NCI-H2196 (cell line): ENCODE measurements around the gene MAPT.
"Not testable (repeated sequence)": the region's sequence is repeated elsewhere in the genome, so short reads cannot be mapped to it uniquely, and the experiment has no call there.

Source experiments
- DNase-seq: peaks from one replicate; lab custom pipeline; 2025; ENCODE audit not compliant: unreplicated experiment; lab: John Stamatoyannopoulos, UW

The MAPT gene

DNA sequence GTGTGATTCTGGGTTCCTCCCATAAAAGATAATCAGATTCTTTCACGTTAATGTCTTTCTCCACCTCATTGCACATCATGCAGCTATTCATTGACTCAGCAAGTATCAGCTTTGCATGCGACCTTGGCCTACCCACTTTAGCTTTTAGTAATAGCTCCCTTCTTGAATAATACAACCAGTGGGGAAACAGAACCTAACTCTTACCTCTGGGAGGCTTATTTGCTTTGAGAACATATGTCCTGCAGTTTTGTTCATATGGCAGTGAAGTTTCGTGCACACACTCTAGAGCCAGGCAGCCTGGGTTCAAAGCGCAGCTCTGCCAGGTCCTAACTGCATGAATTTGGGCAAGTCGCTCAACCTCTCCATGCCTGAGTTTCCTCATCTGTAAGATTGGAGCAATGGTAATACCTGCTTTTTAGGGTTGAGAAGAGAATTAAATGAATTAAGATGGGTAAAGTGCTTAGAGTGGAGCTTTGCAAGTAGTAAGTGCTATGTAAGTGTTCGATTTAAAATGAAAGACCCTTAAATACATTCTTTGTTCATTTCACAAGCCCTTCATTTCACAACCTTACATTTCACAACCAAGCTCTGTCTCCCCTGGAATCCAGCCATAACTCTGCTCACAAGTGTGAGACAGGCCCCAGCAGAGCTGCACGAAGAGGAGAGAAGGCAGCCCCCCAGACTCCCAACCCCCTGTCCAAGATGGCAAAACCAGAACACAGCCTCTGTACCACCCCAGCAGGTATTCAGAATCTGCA, 29.3 kb downstream of the MAPT start:
- DNase-seq, result no peak

DNA sequence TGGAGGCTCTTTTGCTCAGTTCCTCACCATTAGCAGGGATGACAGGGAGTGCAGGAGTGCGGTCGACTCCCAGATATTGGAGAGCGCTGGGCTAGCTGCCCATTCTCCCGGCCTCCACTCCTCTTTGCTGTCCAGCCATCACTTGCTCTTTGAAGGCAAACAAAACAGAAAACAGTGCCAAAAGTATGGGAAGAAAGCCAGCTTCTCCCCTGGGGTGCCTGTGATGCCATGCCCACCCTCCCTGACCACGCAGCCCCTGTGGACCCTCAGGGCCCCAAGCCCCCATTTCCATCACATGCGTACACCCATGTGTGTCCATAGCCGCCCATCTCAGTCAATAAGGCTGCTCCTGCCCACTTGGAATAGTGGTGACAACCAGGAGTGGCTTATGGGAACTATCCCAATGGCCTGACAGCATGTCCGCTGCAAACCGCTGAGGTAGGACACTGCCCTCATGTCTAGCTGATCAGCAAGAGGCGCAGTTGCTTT, 30.0 kb downstream of the MAPT start:
- peak; percentile 29 for DNase-seq

DNA sequence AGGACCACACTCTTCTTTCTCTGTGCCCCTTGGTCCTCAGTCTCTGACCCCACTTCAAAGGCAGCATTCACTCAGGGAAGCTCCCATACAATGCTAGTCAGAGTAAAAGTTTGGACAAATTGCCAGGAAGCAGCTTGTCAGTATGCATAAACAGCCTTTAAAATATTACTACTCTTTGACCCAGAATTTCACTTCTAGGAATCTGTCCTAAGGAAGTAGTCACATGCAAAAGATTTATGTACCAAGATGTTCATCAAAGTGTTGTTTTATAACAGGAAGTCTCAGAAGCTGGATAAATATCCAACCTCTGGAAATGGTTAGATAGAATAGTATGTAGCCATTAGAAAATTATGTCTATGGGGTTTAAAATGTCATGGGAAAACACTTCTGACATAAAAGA, 31.0 kb downstream of the MAPT start:
- no peak for DNase-seq

DNA sequence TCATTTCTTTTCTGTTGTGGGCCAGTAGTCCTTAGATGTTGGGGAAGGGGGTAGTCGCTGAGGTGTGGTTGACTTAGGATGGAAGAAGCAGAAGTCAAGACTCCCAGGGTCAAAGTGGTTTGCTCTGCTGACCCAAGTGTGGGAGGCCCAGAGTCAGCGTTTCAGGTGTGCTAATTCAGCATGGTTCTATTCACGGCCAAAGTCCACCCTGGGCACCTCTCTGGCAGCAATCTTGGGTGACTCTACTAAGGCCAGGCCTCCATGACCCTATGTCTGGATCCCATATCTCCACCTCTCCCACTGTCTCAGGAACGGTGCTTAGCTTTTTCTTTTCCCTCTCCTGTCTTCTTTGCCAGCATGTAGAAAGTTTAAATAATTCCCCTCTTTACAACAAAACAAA, 32.9 kb downstream of the MAPT start:
- DNase-seq, result no peak

DNA sequence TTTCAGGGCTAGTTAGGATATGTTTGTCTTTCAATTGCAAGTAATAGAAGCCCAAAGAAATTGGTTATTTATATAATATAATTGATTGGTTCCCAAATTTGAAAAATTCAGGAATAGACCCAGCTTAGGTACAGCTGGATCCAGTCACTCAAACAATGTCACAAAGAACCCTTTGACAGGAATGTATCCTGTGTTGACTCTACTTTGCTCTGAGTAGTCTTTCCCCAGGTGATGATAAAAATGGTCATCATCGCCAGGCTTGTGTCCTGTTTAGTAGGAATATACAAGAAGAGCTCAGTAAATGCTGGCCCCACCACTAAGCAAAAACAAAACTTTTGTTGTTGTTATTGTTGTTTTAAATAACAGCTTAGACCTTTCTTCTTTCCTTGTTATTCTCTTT, 35.0 kb downstream of the MAPT start:
- DNase-seq, result no peak

DNA sequence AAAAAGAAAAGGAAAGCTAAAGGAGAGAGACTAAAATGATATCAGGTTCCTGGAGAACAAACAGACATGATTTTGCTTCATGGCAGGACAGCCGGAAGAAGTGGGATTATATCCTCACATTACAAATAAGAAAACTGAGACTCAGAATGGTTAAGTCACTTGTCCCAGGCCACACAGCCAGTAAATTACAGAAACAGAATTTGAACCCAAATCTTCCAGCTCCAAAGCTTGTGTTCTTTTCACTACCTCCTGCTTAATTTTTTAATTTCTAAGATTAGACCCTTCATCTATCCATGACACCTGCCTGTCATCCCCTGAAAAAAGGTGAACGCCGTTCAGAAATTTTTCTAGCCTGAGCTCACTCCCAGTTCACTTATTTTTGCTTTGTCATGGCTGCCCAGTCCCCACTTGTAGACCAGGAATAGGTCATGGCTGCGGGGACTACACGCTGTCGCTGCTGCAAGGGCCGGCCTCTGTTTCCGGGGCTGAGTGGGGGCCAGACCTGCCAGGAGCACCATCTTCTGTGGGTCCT, 36.1 kb downstream of the MAPT start:
- no peak for DNase-seq

DNA sequence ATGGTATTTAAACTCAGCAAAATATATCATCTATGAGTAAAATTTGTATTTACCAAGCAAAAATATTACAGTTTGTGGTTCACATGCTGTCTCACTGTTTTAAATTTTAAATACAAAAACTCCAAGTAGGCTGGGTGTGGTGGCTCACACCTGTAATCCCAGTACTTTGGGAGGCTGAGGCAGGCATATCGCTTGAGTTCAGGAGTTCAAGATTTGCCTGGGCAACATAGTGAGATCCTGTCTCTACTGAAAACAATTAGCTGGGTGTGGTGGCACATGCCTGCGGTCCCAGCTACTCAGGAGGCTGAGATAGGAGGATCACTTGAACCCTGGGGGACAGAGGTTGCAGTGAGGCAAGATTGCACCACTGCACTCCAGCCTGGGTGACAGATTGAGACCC, 37.3 kb downstream of the MAPT start:
- no peak for DNase-seq

DNA sequence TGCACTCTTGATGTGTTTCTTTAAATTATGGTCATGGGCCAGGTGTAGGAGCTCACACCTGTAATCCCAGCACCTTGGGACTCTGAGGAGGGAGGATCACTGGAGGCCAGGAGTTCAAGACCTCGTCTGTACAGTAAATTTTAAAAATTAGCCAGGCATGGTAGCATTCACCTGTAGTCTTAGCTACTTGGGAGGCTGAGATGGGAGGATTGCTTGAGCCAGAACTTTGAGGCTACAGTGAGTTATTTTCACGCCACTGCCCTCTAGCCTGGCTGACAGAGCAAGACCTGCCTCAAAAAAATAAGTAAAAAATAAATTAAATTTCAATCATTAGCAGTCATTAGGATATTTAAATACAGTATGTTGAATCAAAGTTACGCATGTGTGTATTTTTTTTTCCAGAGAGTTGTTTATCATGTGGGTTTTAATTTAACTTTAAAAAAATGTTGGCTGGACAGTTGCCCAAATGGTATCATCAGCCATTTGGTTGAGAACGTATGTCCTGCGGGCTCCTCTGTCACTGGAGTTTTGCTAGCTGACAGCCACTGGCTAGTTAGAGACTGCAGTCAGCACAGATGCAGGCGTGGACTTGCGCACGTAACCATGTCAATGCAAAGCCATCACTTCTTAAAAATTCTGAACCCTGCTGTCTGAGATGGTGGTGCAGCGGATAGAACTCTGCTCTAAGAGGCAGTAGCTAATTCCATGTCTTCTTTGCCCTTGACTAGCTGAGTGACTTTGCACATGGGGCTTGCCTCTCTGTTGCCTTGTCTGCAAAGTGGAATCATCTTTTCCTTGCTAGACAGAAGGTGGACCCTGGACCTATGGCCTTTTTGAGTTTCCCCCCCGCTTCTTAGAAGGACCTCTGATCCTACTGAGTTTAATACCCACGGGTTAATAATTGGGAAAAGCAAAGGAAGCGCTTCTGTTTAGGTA, 40.0 kb downstream of the MAPT start:
- DNase-seq, result no peak

DNA sequence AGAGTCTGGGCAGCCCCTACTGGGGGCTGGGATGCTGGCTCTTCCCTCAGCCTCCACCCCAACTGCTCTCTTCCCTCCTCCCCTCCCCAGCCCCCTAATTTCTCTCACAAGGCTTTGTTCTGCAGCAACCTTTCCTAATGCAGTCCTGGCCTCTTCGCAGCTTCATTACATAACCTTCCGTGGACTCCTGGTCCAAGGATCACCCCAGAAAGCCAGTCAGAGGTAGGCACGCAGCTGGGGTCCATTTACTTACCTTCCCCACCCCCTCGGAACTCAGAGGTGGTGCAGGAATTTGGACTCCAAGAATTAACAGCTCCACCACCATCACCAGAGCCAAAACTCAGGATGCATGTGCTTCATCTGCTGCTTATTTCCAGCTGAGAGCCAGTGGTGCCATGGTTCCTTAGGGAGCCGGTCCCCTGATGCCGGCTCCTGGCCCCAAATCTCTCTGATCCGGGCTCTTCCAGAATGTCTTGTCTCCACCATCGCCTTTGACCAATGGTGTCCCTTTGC, 40.9 kb downstream of the MAPT start:
- no peak for DNase-seq

DNA sequence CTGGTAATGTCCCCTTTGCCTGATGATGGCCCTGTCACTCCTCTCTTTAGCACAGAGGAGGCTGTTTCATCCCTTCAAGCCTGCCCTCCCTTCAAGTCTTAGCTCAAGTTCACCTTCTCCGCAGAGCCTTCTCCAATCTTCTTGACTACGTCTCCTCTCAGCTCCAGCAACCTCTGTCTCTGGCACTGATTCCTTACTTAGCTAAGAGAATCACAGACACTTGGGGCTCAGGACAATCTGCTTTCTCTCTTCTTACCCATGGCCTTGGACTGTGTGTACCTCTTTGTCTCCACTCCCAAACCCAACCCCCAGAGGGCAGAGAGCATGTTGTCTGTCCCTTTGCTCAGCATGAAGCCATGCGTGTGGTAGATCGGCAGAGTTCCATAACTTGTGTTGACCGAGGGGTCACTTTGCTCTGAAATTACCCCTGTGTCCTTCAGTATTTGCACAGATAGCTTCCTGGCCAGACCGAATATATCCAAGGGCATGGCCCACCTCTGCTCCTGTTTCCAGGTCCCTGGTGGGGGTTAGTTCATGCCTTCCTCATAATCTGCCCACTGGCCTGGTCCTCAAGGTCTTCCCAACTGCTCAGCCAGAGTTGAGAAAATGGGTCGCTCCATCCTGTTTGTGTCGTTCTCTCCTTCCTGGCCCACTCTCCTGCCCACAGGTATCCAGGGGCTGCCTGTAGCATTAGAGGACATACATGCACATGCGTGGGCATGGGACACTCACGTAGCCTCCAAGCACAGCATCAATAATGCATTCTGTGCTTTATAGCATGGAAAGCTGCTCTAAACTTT, 41.6 kb downstream of the MAPT start:
- no peak for DNase-seq

DNA sequence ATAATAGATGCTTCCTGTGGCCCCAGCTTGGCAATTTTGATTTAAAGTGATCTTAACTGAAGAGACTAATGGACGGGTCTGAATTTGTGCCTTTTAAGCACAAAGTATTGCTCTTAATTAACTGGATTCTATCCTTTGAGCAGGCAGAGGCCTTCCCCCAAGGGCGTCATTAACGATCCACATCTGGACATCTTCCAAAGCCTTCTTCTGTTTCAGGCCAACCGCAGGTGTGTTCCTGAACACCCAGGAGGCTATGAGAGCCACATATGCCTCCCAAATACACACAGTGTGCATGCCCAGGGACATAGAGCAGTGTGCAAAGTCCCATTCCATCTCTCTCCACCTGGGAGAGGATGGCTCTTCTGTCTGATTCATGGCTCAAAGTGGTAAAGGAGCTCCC, 42.3 kb downstream of the MAPT start:
- peak; percentile 84 for DNase-seq

DNA sequence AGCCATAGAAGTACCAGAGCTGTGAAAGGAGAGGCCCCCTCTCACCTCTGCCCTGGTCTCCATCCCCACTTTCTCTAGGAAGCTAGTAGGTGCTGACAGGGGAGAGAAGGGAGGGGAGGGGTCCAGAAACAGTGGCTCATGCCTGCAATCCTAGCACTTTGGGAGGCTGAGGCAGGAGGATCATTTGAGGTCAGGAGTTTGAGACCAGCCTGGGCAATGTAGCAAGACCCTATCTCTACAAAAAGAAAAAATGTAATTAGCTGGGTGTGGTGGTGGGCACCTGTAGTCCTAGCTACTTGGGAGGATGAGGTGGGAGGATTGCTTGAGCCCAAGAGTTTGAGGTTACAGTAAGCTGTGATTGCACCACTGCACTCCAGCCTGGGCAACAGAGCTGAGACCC, 42.8 kb downstream of the MAPT start:
- not testable (repeated sequence) for DNase-seq

DNA sequence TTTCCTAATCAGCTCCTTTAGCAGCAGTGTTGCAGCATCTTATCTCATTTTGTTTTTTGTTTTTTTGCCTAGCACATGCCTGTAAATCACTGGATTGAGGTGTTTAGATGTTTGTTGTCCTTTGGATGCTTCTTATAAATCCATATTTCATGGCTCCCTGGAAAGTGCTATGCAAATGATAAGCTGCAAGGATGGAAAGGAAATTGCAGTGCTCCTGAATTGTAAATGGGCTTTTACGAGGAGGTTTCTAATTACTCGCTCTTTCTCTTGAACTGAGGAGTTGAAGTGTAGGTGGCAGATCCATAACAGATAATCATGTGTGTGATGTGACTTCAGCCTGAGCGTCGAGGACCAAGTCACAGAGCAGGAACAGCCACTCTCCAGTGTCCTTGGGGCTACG, 45.0 kb downstream of the MAPT start:
- DNase-seq, result no peak

DNA sequence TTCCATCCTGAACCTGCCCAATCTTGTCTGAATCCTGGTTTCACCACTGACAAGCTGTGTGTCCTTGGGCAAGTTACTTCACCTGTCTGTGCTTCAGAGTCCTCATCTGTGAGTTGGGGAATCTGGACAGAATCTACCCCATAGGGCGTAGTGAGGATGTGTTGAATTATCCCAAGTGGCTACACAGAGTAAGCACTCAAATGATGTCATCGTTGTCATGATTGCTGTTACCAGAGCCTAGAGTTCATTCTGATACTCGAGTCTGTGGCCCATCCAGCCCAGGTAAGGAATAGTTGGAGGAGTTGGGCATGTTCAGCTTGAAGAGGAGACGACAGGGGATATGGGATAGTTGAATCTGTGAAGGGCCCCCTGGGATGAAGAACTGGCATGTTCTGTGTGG, 45.9 kb downstream of the MAPT start:
- DNase-seq, result no peak

DNA sequence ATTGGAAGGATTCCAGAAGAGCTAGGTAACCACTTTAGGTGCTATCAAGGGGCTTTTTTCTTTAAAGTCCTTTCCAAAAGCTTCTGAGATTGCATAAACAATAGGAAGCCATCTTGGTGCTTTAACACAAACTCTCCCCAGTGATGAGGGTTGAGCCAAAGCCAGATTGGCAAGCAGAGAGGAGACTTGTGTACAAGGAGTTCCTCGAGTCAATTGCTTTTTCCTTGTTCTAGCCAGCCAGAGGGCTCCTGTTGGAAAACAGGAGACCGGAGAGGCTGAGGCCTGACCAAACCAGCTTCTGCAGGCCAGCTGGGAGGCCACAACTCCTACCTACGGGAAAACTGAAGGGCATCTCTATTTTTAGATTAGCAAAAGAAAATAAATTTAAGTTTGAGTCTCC, 46.5 kb downstream of the MAPT start:
- DNase-seq, result peak; percentile 67

DNA sequence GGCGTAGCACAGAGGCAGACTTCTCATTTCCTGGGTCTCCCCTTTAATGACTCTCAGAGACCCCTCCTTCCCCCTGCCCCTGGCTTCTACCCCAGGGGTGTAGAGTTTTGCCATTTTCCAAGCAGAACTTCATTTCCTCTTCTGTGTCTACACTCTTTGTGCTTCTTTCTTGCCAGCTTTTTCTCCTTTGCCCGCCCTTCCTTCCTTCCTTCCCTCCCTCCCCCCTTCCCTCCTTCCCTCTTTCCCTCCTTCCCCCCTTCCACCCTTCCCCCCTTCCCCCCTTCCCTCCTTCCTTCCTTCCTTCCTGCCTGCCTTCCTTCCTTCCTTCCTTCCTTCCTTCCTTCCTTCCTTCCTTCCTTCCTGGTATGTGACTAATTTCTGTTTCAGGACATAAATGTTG, 47.0 kb downstream of the MAPT start:
- no peak for DNase-seq

DNA sequence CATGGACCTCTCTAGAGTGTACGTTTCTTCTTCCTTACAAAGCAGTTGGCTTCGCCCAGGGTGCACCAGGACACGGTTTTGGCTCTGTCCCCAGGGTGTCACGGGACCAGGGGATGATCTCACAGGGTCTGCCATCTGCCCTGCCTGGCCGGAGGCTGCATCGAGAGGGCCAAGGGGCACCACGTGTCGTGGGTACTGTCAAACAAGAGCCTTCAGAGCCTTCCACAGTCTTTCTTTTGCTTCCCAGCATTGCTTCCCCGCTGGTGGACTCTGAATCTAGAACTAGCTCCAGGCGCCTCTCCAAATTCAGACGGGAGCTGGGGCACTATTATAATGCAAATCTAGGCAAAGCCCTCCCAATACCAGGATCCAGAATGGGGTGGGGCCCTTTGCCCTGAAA, 47.9 kb downstream of the MAPT start:
- DNase-seq, result peak; percentile 95

DNA sequence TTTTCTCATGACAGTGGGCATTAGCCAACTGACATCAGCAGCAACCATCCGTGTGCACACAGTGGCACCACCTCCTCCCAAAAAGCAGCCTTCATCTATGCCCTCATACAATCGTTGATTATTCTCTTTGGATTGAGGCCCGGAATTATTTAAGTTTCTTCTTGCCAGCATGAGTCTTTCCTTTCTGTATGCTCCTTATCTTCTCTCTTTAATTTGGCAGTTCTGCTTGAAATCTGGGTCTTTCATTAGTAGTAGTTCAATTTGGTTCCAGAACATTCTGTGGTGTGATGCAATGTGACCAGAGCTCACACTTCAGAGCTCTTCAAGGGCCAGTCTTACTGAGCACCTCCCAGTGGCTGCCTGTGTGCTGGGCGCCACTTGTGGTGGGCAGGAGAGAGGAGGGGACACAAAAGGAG, 52.5 kb downstream of the MAPT start:
- peak; percentile 9 for DNase-seq

DNA sequence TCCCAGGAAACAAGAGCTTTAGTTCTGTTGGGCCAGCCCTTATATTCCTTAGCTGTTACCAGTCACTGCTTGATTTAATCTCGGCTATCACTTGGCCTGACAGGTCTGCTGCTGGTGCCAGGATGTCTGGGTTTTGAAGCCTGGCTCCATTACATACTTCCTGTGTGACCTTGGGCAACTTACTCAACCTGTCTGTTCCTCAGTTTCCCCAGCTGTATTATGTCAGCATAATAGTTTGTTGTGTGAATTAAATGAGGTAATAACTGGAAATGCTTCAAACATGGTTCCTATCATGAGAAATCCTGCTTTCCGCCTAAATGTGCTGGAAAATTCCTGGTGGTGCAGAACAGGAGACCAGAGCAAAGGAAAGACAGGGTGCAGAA, 54.1 kb downstream of the MAPT start:
- DNase-seq, result no peak

DNA sequence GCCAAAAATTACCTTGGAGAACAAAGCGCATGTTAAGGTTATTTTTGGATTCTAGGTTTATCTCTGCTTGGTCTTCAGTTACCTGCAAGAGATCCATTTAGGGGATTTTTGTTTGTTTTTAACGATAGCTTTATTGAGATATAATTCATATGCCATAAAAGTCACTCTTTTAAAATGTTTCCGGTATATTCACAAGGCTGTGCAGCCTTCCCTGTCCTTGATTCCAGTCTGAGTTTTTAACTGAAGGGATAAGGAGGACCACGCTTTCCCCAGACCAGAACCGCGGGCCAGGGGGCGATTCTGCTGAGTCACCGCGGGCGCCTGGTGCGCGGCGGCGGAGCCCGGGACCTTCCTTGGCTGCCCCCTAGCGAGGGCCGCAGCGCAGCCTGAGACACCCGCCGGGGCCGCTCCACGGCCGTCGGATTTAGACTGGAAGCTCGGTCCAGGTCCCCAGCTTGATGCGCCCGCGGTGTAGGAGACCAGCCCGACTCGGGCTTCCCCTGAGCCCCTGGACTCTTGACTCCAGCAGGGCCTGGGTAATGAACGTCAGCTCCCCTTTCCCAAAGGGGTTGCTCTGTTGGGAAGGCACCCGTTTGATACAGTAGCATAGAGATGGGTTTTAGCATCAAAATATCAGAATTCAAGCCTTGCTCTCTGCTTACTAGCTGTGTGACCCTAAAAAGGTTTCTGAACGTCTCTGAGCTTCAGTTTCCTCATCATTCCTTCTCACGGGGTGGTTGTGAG, 54.7 kb downstream of the MAPT start:
- no peak for DNase-seq
